Natural killer cell treated with Interleukin-12 subunit alpha and Interleukin-12 subunit beta and Interleukin-15 and Interleukin-18, amount 100 ng/mL, for 72 hours (primary cell): ENCODE data around the gene NELFA. TPM values are rescaled to one million over a fixed set of nuclear protein-coding genes. Genes with fewer than 3 reads are reported as not detected.
"Not testable (repeated sequence)": the region's sequence is repeated elsewhere in the genome, so short reads cannot be mapped to it uniquely, and the experiment has no call there.

Experiments used
- ATAC-seq, 2 donors: fragments of 150-1000 bp; cut with Tn5 transposase in 1 of 2; sonication (Bioruptor Pico), chemical (Tn5 transposase) in 1 of 2; 2 replicates each; pipeline ENCODE4 v1.10.0; 2021
- DNase-seq: peaks from one replicate; pipeline ENCODE4 v3.0.0; 2022; ENCODE audit warnings: low spot score
- H3K27ac Mint-ChIP-seq, 2 donors: 1 replicate in 1 of 2; 2 replicates in 1 of 2; pipeline ENCODE4 v1.8.0; 2022; ENCODE audit warnings: mixed read lengths in 2 of 2, mild to moderate bottlenecking in 1 of 2, moderate library complexity in 1 of 2
- H3K27me3 Mint-ChIP-seq, 2 donors: 1 replicate in 1 of 2; 2 replicates in 1 of 2; pipeline ENCODE4 v1.8.0; 2022; ENCODE audit warnings: mixed read lengths in 2 of 2
- H3K36me3 Mint-ChIP-seq: one replicate; pipeline ENCODE4 v1.8.0; 2022; ENCODE audit warnings: mixed read lengths
- H3K4me1 Mint-ChIP-seq, 2 donors: 1 replicate in 1 of 2; 2 replicates in 1 of 2; pipeline ENCODE4 v1.8.0; 2022; ENCODE audit warnings: low read depth in 2 of 2, mixed read lengths in 2 of 2, mild to moderate bottlenecking in 1 of 2
- H3K4me3 Mint-ChIP-seq: one replicate; pipeline ENCODE4 v1.8.0; 2022; ENCODE audit warnings: mixed read lengths
- H3K9me3 Mint-ChIP-seq: 2 replicates; pipeline ENCODE4 v1.8.0; 2022; ENCODE audit warnings: mixed read lengths
- total RNA-seq, 2 donors: library from RNA; stranded (reverse); gene quantifications; one replicate each; pipeline ENCODE4 v1.2.3, GENCODE V29; 2022

Gene NELFA
- total RNA-seq, 2 donors from 2014 or later: 29.6 to 59.3 TPM

DNA sequence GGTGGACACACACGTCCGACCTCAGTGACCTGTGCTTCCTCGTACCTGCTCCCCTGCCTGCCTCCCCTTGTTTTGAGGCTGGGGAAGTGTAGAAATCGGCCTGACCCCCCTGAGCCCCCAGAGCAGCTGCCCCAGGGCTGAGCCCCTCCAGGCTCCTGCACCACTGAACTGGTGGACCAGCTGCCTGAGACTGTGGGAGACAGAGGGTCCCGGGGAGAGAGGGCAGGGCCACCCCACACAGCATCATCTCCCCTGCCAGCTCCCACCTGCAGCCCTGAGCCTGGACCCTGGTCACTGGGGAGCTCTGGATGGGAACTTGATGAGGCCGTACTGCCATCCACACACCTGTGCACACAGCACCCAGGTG, 35.3 kb upstream of the NELFA start:
- H3K4me1 Mint-ChIP-seq: peaks cover 0 to 6% of the 10 kb centered on the region in 2 donors
- H3K4me3 Mint-ChIP-seq: no peak overlapping the region
- no peak overlapping the region for H3K27ac Mint-ChIP-seq
- no peaks in the 10 kb centered on the region for H3K36me3 Mint-ChIP-seq
- ATAC-seq (no peak), DNase-seq (no peak)
- H3K9me3 Mint-ChIP-seq: no peaks in the 10 kb centered on the region
- peaks cover 8 to 9% of the 10 kb centered on the region in 2 donors for H3K27me3 Mint-ChIP-seq

DNA sequence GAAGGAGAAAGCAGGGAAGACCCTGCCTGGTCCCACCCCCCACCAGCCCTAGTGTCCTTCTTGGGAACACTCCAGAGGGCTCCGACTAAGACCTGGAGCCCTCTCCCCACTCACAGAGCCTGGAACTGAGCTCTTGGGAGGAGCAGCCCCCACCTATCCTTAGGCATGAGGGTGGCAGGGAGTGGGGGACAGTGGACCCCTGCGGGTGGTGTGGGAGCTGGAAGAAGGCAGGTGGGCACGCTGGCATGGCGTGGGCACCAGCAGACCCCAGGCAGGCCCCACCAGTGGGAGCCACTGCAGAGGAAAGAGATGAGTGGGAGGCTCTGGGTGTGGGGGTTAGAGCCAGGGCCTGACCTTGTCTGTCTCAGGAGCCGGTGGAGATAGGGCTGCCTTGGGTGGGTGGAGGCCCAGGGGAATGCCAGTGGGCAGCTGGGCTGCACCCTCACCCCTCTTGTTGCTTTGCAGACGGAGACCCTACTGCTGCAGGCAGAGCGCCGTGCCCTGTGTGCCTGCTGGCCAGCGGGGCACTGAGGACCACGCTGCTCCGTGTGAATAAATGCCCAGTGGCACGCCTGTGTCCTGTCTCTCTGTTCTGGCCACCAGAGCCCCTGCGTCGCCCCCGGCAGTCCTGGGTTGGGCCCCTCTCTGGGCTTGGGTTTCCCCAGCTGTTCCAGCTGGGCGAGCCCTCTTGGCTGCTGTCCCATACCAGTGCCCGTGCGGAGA, 34.8 kb upstream of the NELFA start:
- no peaks in the 10 kb centered on the region for H3K36me3 Mint-ChIP-seq
- peaks cover 12 to 14% of the 10 kb centered on the region in 2 donors for H3K27me3 Mint-ChIP-seq
- no peak for ATAC-seq
- no peak for DNase-seq
- no peaks in the 10 kb centered on the region for H3K9me3 Mint-ChIP-seq
- H3K27ac Mint-ChIP-seq: no peak overlapping the region
- peaks cover 0 to 6% of the 10 kb centered on the region in 2 donors for H3K4me1 Mint-ChIP-seq
- no peak overlapping the region for H3K4me3 Mint-ChIP-seq

GRCh38 chr4:2042947-2043395, 34.2 kb upstream of the NELFA start:
- no peak for DNase-seq
- Mint-ChIP-seq H3K4me3 (peak overlapping the region; percentile 65), H3K4me1 (peaks cover 0 to 6% of the 10 kb centered on the region in 2 donors), H3K36me3 (no peaks in the 10 kb centered on the region), H3K9me3 (no peaks in the 10 kb centered on the region), H3K27me3 (peaks cover 11 to 17% of the 10 kb centered on the region in 2 donors), H3K27ac (no peak overlapping the region)
- no peak for ATAC-seq

- peak overlapping the region; percentile 79 for H3K4me3 Mint-ChIP-seq
- peak; percentile 61 to 63 for ATAC-seq
- no peak overlapping the region for H3K27ac Mint-ChIP-seq
Observed at GRCh38 chr4:2042204-2042946, 33.6 kb upstream of the NELFA start.

GRCh38 chr4:2041239-2042130, 32.7 kb upstream of the NELFA start:
- H3K4me3 Mint-ChIP-seq: peak overlapping the region; percentile 79
- no peaks in the 10 kb centered on the region for H3K36me3 Mint-ChIP-seq
- peaks cover 0 to 6% of the 10 kb centered on the region in 2 donors for H3K4me1 Mint-ChIP-seq
- DNase-seq (peak; percentile 89), ATAC-seq (peak; percentile 81 to 86)
- H3K27ac Mint-ChIP-seq: no peak overlapping the region
- H3K27me3 Mint-ChIP-seq: peaks cover 13 to 25% of the 10 kb centered on the region in 2 donors
- H3K9me3 Mint-ChIP-seq: no peaks in the 10 kb centered on the region

More at GRCh38 chr4:2042204-2042946, 33.6 kb upstream of the NELFA start:
- Mint-ChIP-seq H3K27me3 (peaks cover 11 to 17% of the 10 kb centered on the region in 2 donors), H3K36me3 (no peaks in the 10 kb centered on the region), H3K4me1 (peaks cover 0 to 6% of the 10 kb centered on the region in 2 donors), H3K9me3 (no peaks in the 10 kb centered on the region)
- DNase-seq: no peak

DNA sequence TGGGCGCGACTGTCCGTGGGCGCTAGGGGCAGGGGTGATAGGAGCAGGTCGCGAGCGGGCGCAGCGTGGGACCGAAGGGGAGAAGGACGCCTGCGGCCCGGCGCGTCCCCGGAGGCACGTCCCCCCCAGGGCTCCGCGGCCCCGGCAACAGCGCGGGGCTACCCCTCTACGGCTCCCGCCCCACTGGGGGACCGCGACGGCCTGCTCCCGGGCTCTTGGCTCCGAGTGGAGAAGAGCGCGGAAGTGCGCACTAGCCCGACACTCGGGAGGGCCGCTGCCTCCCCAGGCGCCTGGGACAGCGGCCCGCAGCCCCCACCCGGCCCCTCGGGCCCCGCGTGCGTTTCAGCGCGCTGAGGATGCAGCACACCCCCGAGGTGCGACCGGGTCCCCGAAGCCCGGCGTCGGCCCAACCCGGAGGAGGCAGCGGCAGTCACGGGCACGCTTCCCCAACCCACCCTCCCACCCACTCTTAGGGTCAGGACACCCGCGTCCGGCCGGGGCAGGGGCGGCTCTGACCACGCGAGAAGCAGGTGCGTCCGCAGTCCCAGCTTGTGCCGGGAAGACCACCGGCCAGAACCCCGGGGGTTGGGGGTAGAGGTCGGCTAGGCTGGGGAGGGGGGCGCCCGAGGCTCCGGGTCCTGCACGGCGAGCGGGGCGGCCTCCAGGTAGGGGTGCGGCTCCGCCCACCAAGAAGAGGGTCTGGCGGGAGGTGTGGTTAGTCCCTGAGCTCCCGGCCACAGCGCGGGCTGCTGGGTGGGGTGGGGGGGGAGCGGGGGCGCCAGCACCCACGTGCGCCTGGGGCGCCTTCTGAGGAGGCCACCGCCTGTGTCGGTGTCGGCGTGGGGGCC, 31.8 kb upstream of the NELFA start:
- no peak for DNase-seq
- H3K4me1 Mint-ChIP-seq: peaks cover 0 to 6% of the 10 kb centered on the region in 2 donors
- peaks cover 15 to 33% of the 10 kb centered on the region in 2 donors for H3K27me3 Mint-ChIP-seq
- no peaks in the 10 kb centered on the region for H3K9me3 Mint-ChIP-seq
- ATAC-seq: no peak
- peak overlapping the region; percentile 37 for H3K4me3 Mint-ChIP-seq
- no peaks in the 10 kb centered on the region for H3K36me3 Mint-ChIP-seq
- H3K27ac Mint-ChIP-seq: no peak overlapping the region

- Mint-ChIP-seq H3K4me1 (peaks cover 0 to 6% of the 10 kb centered on the region in 2 donors), H3K27me3 (peaks cover 29 to 40% of the 10 kb centered on the region in 2 donors), H3K9me3 (no peaks in the 10 kb centered on the region), H3K36me3 (no peaks in the 10 kb centered on the region), H3K4me3 (no peak overlapping the region), H3K27ac (no peak overlapping the region)
- DNase-seq: no peak
- peak in 1 of 2 donors; percentile 4 for ATAC-seq
Observed at GRCh38 chr4:2036866-2037265, 28.1 kb upstream of the NELFA start.

- DNase-seq: no peak
- Mint-ChIP-seq H3K36me3 (no peaks in the 10 kb centered on the region), H3K27ac (no peak overlapping the region), H3K4me3 (no peak overlapping the region), H3K4me1 (peaks cover 0 to 3% of the 10 kb centered on the region in 2 donors), H3K9me3 (no peaks in the 10 kb centered on the region), H3K27me3 (peaks cover 29 to 41% of the 10 kb centered on the region in 2 donors)
- no peak for ATAC-seq
Observed at GRCh38 chr4:2036327-2036726, 27.6 kb upstream of the NELFA start.

GRCh38 chr4:2031161-2031560, 22.4 kb upstream of the NELFA start:
- not testable (repeated sequence) for H3K4me3 Mint-ChIP-seq, H3K36me3 Mint-ChIP-seq, H3K9me3 Mint-ChIP-seq, DNase-seq, H3K4me1 Mint-ChIP-seq, ATAC-seq, H3K27ac Mint-ChIP-seq
- peaks cover 47 to 60% of the 10 kb centered on the region in 2 donors for H3K27me3 Mint-ChIP-seq

DNA sequence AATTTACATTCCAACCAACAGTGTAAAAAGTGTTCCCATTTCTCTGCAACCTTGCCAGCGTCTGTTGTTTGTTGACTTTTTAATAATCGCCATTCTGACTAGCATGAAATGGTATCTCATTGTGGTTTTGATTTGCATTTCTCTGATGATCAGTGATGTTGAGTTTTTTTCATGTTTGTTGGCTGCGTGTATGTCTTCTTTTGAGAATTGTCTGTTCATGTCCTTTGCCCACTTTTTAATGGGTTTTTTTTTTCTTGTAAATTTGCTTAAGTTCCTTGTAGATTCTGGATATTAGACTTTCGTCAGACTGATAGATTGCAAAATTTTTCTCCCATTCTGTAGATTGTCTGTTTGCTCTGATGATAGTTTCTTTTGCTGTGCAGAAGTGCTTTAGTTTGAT, 18.3 kb upstream of the NELFA start:
- DNase-seq, H3K27ac Mint-ChIP-seq, ATAC-seq, H3K4me1 Mint-ChIP-seq, H3K4me3 Mint-ChIP-seq, H3K9me3 Mint-ChIP-seq, H3K36me3 Mint-ChIP-seq: not testable (repeated sequence)
- H3K27me3 Mint-ChIP-seq: peaks cover 55 to 72% of the 10 kb centered on the region in 2 donors

- Mint-ChIP-seq H3K9me3 (no peaks in the 10 kb centered on the region), H3K36me3 (no peaks in the 10 kb centered on the region), H3K4me3 (no peak overlapping the region), H3K4me1 (peaks cover 4 to 5% of the 10 kb centered on the region in 2 donors), H3K27me3 (peaks cover 61 to 79% of the 10 kb centered on the region in 2 donors), H3K27ac (no peak overlapping the region)
- ATAC-seq (no peak), DNase-seq (no peak)
Observed at GRCh38 chr4:2025817-2026216, 17.0 kb upstream of the NELFA start.

GRCh38 chr4:2024683-2025082, 15.9 kb upstream of the NELFA start:
- H3K4me1 Mint-ChIP-seq: peaks cover 4 to 5% of the 10 kb centered on the region in 2 donors

More at GRCh38 chr4:2024683-2025082, 15.9 kb upstream of the NELFA start:
- no peak overlapping the region for H3K27ac Mint-ChIP-seq
- no peak overlapping the region for H3K4me3 Mint-ChIP-seq
- peaks cover 63 to 81% of the 10 kb centered on the region in 2 donors for H3K27me3 Mint-ChIP-seq
- no peak for ATAC-seq
- H3K9me3 Mint-ChIP-seq: no peaks in the 10 kb centered on the region
- no peaks in the 10 kb centered on the region for H3K36me3 Mint-ChIP-seq
- DNase-seq: no peak
